HepG2 (cell line): ENCODE results near the gene IQGAP2.

ENCODE experiments used
- GPN1 ChIP-seq: sonication (generic); formaldehyde crosslinking; IDR thresholded peaks from 2 replicates; pipeline ENCODE4 v1.5.1; 2020; ENCODE audit warnings: missing genetic modification reagents, borderline replicate concordance
- NFATC3 ChIP-seq: sonication (generic); formaldehyde crosslinking; IDR thresholded peaks from 2 replicates; pipeline ENCODE4 v1.5.1; 2020; ENCODE audit warnings: mild to moderate bottlenecking, missing genetic modification reagents
- RXRA ChIP-seq: sonication (generic); formaldehyde crosslinking; IDR thresholded peaks from 2 replicates; pipeline ENCODE4 v1.5.1; 2020; ENCODE audit warnings: missing genetic modification reagents
- SRSF1 ChIP-seq: fragments of 200-400 bp; formaldehyde crosslinking; optimal IDR thresholded peaks from 2 replicates; pipeline ENCODE3; 2017; ENCODE audit warnings: mild to moderate bottlenecking, low read depth, low read length, moderate library complexity
- ZKSCAN1 ChIP-seq: fragments of 150-350 bp; IDR thresholded peaks from 2 replicates; pipeline ENCODE4 v1.6.1; 2014; ENCODE audit warnings: low read length
- TF ChIP-seq, protein P1 (sequence below): sonication (generic); formaldehyde crosslinking; IDR thresholded peaks from 2 replicates; pipeline ENCODE4 v1.5.0; 2020; ENCODE audit warnings: mild to moderate bottlenecking, missing genetic modification reagents, moderate library complexity
- TF ChIP-seq, protein P2 (sequence below), 2 experiments: IDR thresholded peaks; 2 replicates each; pipeline ENCODE4 v1.6.1; 2011 to 2012; ENCODE audit warnings: low read length in 2 of 2, borderline replicate concordance in 1 of 2, low read depth in 1 of 2, mild to moderate bottlenecking in 1 of 2, moderate library complexity in 1 of 2
- TF ChIP-seq, protein P3 (sequence below): sonication (generic); formaldehyde crosslinking; IDR thresholded peaks from 2 replicates; pipeline ENCODE4 v1.4.0; 2020; ENCODE audit warnings: missing genetic modification reagents, mild to moderate bottlenecking, borderline replicate concordance

DNA sequence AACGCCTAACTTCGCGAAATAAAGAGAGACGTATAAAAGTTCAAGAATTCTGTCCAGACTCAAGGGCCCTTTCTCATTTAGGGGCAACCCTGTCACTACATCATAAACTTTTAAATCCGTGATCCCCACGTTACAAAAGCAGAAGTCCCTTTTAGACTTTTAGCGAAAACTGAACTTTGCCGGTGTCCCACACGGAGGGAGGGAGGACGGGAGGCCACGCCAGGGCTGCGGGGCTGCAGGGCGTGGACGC lies 312.3 kb downstream of the IQGAP2 start:
- TF ChIP-seq, protein P1, sequence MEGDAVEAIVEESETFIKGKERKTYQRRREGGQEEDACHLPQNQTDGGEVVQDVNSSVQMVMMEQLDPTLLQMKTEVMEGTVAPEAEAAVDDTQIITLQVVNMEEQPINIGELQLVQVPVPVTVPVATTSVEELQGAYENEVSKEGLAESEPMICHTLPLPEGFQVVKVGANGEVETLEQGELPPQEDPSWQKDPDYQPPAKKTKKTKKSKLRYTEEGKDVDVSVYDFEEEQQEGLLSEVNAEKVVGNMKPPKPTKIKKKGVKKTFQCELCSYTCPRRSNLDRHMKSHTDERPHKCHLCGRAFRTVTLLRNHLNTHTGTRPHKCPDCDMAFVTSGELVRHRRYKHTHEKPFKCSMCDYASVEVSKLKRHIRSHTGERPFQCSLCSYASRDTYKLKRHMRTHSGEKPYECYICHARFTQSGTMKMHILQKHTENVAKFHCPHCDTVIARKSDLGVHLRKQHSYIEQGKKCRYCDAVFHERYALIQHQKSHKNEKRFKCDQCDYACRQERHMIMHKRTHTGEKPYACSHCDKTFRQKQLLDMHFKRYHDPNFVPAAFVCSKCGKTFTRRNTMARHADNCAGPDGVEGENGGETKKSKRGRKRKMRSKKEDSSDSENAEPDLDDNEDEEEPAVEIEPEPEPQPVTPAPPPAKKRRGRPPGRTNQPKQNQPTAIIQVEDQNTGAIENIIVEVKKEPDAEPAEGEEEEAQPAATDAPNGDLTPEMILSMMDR (CRISPR knock-in tag): no peak
- TF ChIP-seq SRSF1 (no peak), NFATC3 (CRISPR knock-in tag) (no peak), GPN1 (CRISPR knock-in tag) (no peak), RXRA (CRISPR knock-in tag) (no peak), ZKSCAN1 (no peak)
- TF ChIP-seq, protein P2, sequence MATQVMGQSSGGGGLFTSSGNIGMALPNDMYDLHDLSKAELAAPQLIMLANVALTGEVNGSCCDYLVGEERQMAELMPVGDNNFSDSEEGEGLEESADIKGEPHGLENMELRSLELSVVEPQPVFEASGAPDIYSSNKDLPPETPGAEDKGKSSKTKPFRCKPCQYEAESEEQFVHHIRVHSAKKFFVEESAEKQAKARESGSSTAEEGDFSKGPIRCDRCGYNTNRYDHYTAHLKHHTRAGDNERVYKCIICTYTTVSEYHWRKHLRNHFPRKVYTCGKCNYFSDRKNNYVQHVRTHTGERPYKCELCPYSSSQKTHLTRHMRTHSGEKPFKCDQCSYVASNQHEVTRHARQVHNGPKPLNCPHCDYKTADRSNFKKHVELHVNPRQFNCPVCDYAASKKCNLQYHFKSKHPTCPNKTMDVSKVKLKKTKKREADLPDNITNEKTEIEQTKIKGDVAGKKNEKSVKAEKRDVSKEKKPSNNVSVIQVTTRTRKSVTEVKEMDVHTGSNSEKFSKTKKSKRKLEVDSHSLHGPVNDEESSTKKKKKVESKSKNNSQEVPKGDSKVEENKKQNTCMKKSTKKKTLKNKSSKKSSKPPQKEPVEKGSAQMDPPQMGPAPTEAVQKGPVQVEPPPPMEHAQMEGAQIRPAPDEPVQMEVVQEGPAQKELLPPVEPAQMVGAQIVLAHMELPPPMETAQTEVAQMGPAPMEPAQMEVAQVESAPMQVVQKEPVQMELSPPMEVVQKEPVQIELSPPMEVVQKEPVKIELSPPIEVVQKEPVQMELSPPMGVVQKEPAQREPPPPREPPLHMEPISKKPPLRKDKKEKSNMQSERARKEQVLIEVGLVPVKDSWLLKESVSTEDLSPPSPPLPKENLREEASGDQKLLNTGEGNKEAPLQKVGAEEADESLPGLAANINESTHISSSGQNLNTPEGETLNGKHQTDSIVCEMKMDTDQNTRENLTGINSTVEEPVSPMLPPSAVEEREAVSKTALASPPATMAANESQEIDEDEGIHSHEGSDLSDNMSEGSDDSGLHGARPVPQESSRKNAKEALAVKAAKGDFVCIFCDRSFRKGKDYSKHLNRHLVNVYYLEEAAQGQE (IDR thresholded peaks at IDR 0.05; ENCODE audit: borderline replicate concordance in 1 of 2, low read depth in 1 of 2, low read length in 2 of 2): no peak
- TF ChIP-seq, protein P3, sequence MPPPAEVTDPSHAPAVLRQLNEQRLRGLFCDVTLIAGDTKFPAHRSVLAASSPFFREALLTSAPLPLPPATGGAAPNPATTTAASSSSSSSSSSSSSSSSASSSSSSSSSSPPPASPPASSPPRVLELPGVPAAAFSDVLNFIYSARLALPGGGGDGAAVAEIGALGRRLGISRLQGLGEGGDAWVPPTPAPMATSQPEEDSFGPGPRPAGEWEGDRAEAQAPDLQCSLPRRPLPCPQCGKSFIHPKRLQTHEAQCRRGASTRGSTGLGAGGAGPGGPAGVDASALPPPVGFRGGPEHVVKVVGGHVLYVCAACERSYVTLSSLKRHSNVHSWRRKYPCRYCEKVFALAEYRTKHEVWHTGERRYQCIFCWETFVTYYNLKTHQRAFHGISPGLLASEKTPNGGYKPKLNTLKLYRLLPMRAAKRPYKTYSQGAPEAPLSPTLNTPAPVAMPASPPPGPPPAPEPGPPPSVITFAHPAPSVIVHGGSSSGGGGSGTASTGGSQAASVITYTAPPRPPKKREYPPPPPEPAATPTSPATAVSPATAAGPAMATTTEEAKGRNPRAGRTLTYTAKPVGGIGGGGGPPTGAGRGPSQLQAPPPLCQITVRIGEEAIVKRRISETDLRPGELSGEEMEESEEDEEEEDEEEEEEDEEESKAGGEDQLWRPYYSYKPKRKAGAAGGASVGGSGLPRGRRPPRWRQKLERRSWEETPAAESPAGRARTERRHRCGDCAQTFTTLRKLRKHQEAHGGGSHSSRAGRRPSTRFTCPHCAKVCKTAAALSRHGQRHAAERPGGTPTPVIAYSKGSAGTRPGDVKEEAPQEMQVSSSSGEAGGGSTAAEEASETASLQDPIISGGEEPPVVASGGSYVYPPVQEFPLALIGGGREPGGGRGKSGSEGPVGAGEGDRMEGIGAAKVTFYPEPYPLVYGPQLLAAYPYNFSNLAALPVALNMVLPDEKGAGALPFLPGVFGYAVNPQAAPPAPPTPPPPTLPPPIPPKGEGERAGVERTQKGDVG (CRISPR knock-in tag): no peak
